ENCODE measurements around the gene PPP1R37. TPM values are rescaled to one million over a fixed set of nuclear protein-coding genes. Genes with fewer than 3 reads are reported as not detected.

The PPP1R37 gene
- polyA plus RNA-seq, 3 donors = 0.10 to 11.8 (median 0.22) TPM

GRCh38 chr19:45057444-45057843 lies 35.5 kb upstream of the PPP1R37 start:
- no peak overlapping the region for H3K4me2 ChIP-seq (replicated peaks; ENCODE audit: extremely low read depth, low read length, poor library complexity, severe bottlenecking)
- no peaks in the 10 kb centered on the region for H3K9me3 ChIP-seq (replicated peaks in 1 of 2; ENCODE audit: control insufficient read depth in 1 of 2, insufficient read depth in 1 of 2, low read length in 2 of 2)
- TF ChIP-seq CTCF (IDR thresholded peaks at IDR 0.05) = no peak
- Mint-ChIP-seq H3K9me3 (no peaks in the 10 kb centered on the region), H3K4me1 (no peaks in the 10 kb centered on the region), H3K4me3 (no peak overlapping the region), H3K36me3 (peaks cover 90 to 98% of the 10 kb centered on the region in 2 donors), H3K27me3 (ENCODE audit: low read depth in 3 of 3) (peaks cover 0 to 3% (median 2%) of the 10 kb centered on the region in 3 donors), H3K27ac (peak overlapping the region in 4 of 7 donors; percentile 50 to 73 (median 58))
- peaks cover 93 to 99% of the 10 kb centered on the region in 2 donors for H3K36me3 ChIP-seq (replicated peaks in 1 of 2; ENCODE audit: control insufficient read depth in 1 of 2, insufficient read depth in 2 of 2, low read length in 2 of 2)
- H3K4me3 ChIP-seq (replicated peaks in 1 of 3; ENCODE audit: low read depth in 2 of 3, low read length in 3 of 3) = no peak overlapping the region
- no peaks in the 10 kb centered on the region for H3K27me3 ChIP-seq (ENCODE audit: control insufficient read depth in 2 of 2, insufficient read depth in 2 of 2, low read length in 2 of 2)
- H4K20me1 ChIP-seq (ENCODE audit: insufficient read depth, low read length) = peaks cover 93% of the 10 kb centered on the region
- intact Hi-C loops (cut with micrococcal nuclease) = loop anchor here (5.0 kb wide), 1 partner anchor 155 kb away; no protein-coding TSS in a partner anchor
- peak overlapping the region in 1 of 2 donors; percentile 26 for H3K27ac ChIP-seq (ENCODE audit: low read depth in 1 of 2, low read length in 2 of 2)
- no peak for DNase-seq
- no peak overlapping the region for H3K9ac ChIP-seq (ENCODE audit: insufficient read depth, low read length, poor library complexity, severe bottlenecking)
- H2AFZ ChIP-seq (ENCODE audit: insufficient read depth, low read depth, low read length, poor library complexity, severe bottlenecking) = no peak overlapping the region
- 100% methylated on average over 3 of the region's 9 CpGs for WGBS (ENCODE audit: insufficient coverage)
- no peaks in the 10 kb centered on the region for H3K4me1 ChIP-seq (ENCODE audit: control insufficient read depth in 1 of 2, insufficient read depth in 2 of 2, low read length in 2 of 2)
- peaks cover 23% of the 10 kb centered on the region for H3K79me2 ChIP-seq (ENCODE audit: insufficient read depth, low read length)

- WGBS (ENCODE audit: insufficient coverage) = 92% methylated on average over 14 of the region's 14 CpGs
- Mint-ChIP-seq H3K36me3 (peaks cover 87 to 99% of the 10 kb centered on the region in 2 donors), H3K27ac (peak overlapping the region in 4 of 7 donors; percentile 37 to 76 (median 52)), H3K9me3 (no peaks in the 10 kb centered on the region), H3K4me1 (no peaks in the 10 kb centered on the region), H3K4me3 (no peak overlapping the region), H3K27me3 (ENCODE audit: low read depth in 3 of 3) (peaks cover 0 to 3% (median 2%) of the 10 kb centered on the region in 3 donors)
- no peak for DNase-seq
- H3K27ac ChIP-seq (ENCODE audit: low read depth in 1 of 2, low read length in 2 of 2) = peak overlapping the region in 1 of 2 donors; percentile 1
- TF ChIP-seq CTCF (IDR thresholded peaks at IDR 0.05) = no peak
- H3K27me3 ChIP-seq (ENCODE audit: control insufficient read depth in 2 of 2, insufficient read depth in 2 of 2, low read length in 2 of 2) = no peaks in the 10 kb centered on the region
- no peak overlapping the region for H3K4me3 ChIP-seq (replicated peaks in 1 of 3; ENCODE audit: low read depth in 2 of 3, low read length in 3 of 3)
- H3K4me2 ChIP-seq (replicated peaks; ENCODE audit: extremely low read depth, low read length, poor library complexity, severe bottlenecking) = no peak overlapping the region
- no peak overlapping the region for H2AFZ ChIP-seq (ENCODE audit: insufficient read depth, low read depth, low read length, poor library complexity, severe bottlenecking)
- intact Hi-C loops (cut with micrococcal nuclease) = loop anchor here (1.0 to 5.0 kb wide), 5 partner anchors 41 to 156 kb away; no protein-coding TSS in a partner anchor
- no peaks in the 10 kb centered on the region for H3K4me1 ChIP-seq (ENCODE audit: control insufficient read depth in 1 of 2, insufficient read depth in 2 of 2, low read length in 2 of 2)
- peaks cover 19% of the 10 kb centered on the region for H3K79me2 ChIP-seq (ENCODE audit: insufficient read depth, low read length)
- no peaks in the 10 kb centered on the region for H3K9me3 ChIP-seq (replicated peaks in 1 of 2; ENCODE audit: control insufficient read depth in 1 of 2, insufficient read depth in 1 of 2, low read length in 2 of 2)
- no peak overlapping the region for H3K9ac ChIP-seq (ENCODE audit: insufficient read depth, low read length, poor library complexity, severe bottlenecking)
- peaks cover 88% of the 10 kb centered on the region for H4K20me1 ChIP-seq (ENCODE audit: insufficient read depth, low read length)
- peaks cover 96 to 98% of the 10 kb centered on the region in 2 donors for H3K36me3 ChIP-seq (replicated peaks in 1 of 2; ENCODE audit: control insufficient read depth in 1 of 2, insufficient read depth in 2 of 2, low read length in 2 of 2)
Observed at GRCh38 chr19:45058622-45059159, 34.3 kb upstream of the PPP1R37 start.
